ENCODE results near the gene PTPRD. TPM values are rescaled to one million over a fixed set of nuclear protein-coding genes. Genes with fewer than 3 reads are reported as not detected.

The PTPRD gene
- total and polyA plus RNA-seq, 2 experiments from 2014 or later, result 11.5 to 58.0 TPM

- DNase-seq (ENCODE audit: low spot score), result no peak
- ATAC-seq, result no peak
- Histone ChIP-seq H3K27me3 (ENCODE audit: insufficient read depth) (no peaks in the 10 kb centered on the region), H3K4me3 (no peak overlapping the region), H3K36me3 (ENCODE audit: insufficient read depth) (no peaks in the 10 kb centered on the region; the same call in 1 of the 2 replicates), H3F3A (replicated peaks; ENCODE audit: low read depth) (no peaks in the 10 kb centered on the region), H3K9me2 (ENCODE audit: insufficient read depth) (no peaks in the 10 kb centered on the region), H3K4me2 (no peak overlapping the region), H4K20me1 (replicated peaks; ENCODE audit: insufficient read depth) (0 out of 2 replicates have a peak, but pooled peaks cover 2% of the 10 kb centered on the region), H3K79me2 (replicated peaks; ENCODE audit: insufficient read depth) (no peaks in the 10 kb centered on the region), H3K4me1 (ENCODE audit: insufficient read depth) (no peaks in the 10 kb centered on the region), H2AFZ (no peak overlapping the region), H3K27ac (ENCODE audit: low read depth) (no peak overlapping the region)
- Mint-ChIP-seq H3K36me3 (ENCODE audit: low read depth) (no peaks in the 10 kb centered on the region), H3K27ac (no peak overlapping the region), H3K9me3 (no peaks in the 10 kb centered on the region), H3K27me3 (ENCODE audit: insufficient read depth, low read depth, poor library complexity) (no peaks in the 10 kb centered on the region), H3K4me1 (no peaks in the 10 kb centered on the region), H3K4me3 (no peak overlapping the region)
- no peak for TF ChIP-seq EZH2phosphoT487 (IDR thresholded peaks at IDR 0.05; ENCODE audit: unreplicated experiment)
- no peak for TF ChIP-seq STAT1 (IDR thresholded peaks at IDR 0.05; ENCODE audit: unreplicated experiment)
- TF ChIP-seq EZH2 (IDR thresholded peaks at IDR 0.05; ENCODE audit: low read depth, unreplicated experiment), result no peak
- no peak for TF ChIP-seq ZNF114 (CRISPR knock-in tag; IDR thresholded peaks at IDR 0.05)
- no peak for TF ChIP-seq NANOG (IDR thresholded peaks at IDR 0.05; ENCODE audit: borderline replicate concordance)
- no peak for TF ChIP-seq CREB1 (CRISPR knock-in tag; IDR thresholded peaks at IDR 0.05; ENCODE audit: low read depth)
- TF ChIP-seq ZNF331 (CRISPR knock-in tag; IDR thresholded peaks at IDR 0.05; ENCODE audit: low read depth), result no peak
- TF ChIP-seq REST (IDR thresholded peaks at IDR 0.05; ENCODE audit: unreplicated experiment), result no peak
- no peak for TF ChIP-seq POLR2AphosphoS5 (IDR thresholded peaks at IDR 0.05; ENCODE audit: low read depth)
- no peak for TF ChIP-seq JUNB (IDR thresholded peaks at IDR 0.05; ENCODE audit: unreplicated experiment)
- no peak for TF ChIP-seq ZNF462 (CRISPR knock-in tag; IDR thresholded peaks at IDR 0.05)
- TF ChIP-seq CTCF (conservative IDR thresholded peaks at IDR 0.05; ENCODE audit: low read depth in 2 of 2), result no peak
These were observed 2273.9 kb downstream of the PTPRD start for GRCh38 chr9:8338767-8339510.
